ENCODE measurements around the gene TSC22D1.

- TF ChIP-seq CTCF (IDR thresholded peaks at IDR 0.05) (no peak), POLR2A (IDR thresholded peaks at IDR 0.05) (no peak)
Observed at GRCh38 chr13:44411841-44412240, 164.3 kb downstream of the TSC22D1 start.

All from Peyer's patch (tissue), 4 donors.